ENCODE results near the gene PI4K2B.

Gene PI4K2B

DNA sequence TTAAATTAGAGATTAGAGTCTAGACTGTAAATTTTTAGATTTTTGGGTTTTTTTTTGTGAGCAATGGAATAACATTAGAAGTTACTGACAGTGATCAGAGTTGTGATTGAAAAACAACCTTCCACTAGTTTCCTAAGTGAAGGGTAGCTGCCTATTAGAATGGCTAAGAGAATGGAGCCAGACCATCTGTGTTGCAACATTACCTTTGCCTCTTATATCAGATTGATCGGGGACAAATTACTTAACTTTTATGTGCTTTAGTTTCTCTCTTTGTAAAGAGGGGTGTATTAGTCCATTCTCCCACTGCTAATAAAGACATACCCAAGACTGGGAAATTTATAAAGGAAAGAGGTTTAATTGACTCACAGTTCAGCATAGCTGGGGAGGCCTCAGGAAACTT lies 12.5 kb upstream of the PI4K2B start:
- no peak for TF ChIP-seq ZNF70 (CRISPR knock-in tag; IDR thresholded peaks at IDR 0.05)
- TF ChIP-seq ESRRG (CRISPR knock-in tag; IDR thresholded peaks at IDR 0.05): no peak
- TF ChIP-seq ZNF8 (CRISPR knock-in tag; IDR thresholded peaks at IDR 0.05): no peak
- TF ChIP-seq CREB5 (CRISPR knock-in tag; IDR thresholded peaks at IDR 0.05; ENCODE audit: low read depth): no peak
- no peak for TF ChIP-seq ZNF565 (CRISPR knock-in tag; conservative IDR thresholded peaks at IDR 0.05; ENCODE audit: low read depth)
- TF ChIP-seq CSDC2 (CRISPR knock-in tag; IDR thresholded peaks at IDR 0.05): no peak
- no peak for TF ChIP-seq ZC3H10 (CRISPR knock-in tag; IDR thresholded peaks at IDR 0.05)
- TF ChIP-seq TOX (CRISPR knock-in tag; IDR thresholded peaks at IDR 0.05; ENCODE audit: borderline replicate concordance): no peak
- no peak for TF ChIP-seq ZFP30 (CRISPR knock-in tag; IDR thresholded peaks at IDR 0.05)
- TF ChIP-seq, protein P1, sequence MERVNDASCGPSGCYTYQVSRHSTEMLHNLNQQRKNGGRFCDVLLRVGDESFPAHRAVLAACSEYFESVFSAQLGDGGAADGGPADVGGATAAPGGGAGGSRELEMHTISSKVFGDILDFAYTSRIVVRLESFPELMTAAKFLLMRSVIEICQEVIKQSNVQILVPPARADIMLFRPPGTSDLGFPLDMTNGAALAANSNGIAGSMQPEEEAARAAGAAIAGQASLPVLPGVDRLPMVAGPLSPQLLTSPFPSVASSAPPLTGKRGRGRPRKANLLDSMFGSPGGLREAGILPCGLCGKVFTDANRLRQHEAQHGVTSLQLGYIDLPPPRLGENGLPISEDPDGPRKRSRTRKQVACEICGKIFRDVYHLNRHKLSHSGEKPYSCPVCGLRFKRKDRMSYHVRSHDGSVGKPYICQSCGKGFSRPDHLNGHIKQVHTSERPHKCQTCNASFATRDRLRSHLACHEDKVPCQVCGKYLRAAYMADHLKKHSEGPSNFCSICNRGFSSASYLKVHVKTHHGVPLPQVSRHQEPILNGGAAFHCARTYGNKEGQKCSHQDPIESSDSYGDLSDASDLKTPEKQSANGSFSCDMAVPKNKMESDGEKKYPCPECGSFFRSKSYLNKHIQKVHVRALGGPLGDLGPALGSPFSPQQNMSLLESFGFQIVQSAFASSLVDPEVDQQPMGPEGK (CRISPR knock-in tag; IDR thresholded peaks at IDR 0.05; ENCODE audit: borderline replicate concordance): no peak
- no peak for TF ChIP-seq RARB (CRISPR knock-in tag; IDR thresholded peaks at IDR 0.05)
- no peak for TF ChIP-seq ARNTL (CRISPR knock-in tag; IDR thresholded peaks at IDR 0.05; ENCODE audit: borderline replicate concordance, low read depth)
- TF ChIP-seq, protein P2, sequence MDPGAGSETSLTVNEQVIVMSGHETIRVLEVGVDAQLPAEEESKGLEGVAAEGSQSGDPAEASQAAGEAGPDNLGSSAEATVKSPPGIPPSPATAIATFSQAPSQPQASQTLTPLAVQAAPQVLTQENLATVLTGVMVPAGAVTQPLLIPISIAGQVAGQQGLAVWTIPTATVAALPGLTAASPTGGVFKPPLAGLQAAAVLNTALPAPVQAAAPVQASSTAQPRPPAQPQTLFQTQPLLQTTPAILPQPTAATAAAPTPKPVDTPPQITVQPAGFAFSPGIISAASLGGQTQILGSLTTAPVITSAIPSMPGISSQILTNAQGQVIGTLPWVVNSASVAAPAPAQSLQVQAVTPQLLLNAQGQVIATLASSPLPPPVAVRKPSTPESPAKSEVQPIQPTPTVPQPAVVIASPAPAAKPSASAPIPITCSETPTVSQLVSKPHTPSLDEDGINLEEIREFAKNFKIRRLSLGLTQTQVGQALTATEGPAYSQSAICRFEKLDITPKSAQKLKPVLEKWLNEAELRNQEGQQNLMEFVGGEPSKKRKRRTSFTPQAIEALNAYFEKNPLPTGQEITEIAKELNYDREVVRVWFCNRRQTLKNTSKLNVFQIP (CRISPR knock-in tag; IDR thresholded peaks at IDR 0.05; ENCODE audit: borderline replicate concordance, low read depth): no peak
- no peak for TF ChIP-seq ISL1 (CRISPR knock-in tag; IDR thresholded peaks at IDR 0.05)
- no peak for TF ChIP-seq TSHZ2 (CRISPR knock-in tag; IDR thresholded peaks at IDR 0.05)
- TF ChIP-seq GLIS3 (CRISPR knock-in tag; IDR thresholded peaks at IDR 0.05): no peak
- TF ChIP-seq ZFP3 (CRISPR knock-in tag; IDR thresholded peaks at IDR 0.05): no peak
- TF ChIP-seq TCF4 (CRISPR knock-in tag; IDR thresholded peaks at IDR 0.05; ENCODE audit: borderline replicate concordance): no peak
- ATAC-seq: no peak

GRCh38 chr4:25223802-25224375 lies 9.9 kb upstream of the PI4K2B start:
- no peak for TF ChIP-seq OSR1 (CRISPR knock-in tag; IDR thresholded peaks at IDR 0.05)
- TF ChIP-seq ISL1 (CRISPR knock-in tag; IDR thresholded peaks at IDR 0.05): no peak
- no peak for TF ChIP-seq ZFP3 (CRISPR knock-in tag; IDR thresholded peaks at IDR 0.05)
- TF ChIP-seq TCF4 (CRISPR knock-in tag; IDR thresholded peaks at IDR 0.05; ENCODE audit: borderline replicate concordance): no peak
- no peak for TF ChIP-seq GLIS3 (CRISPR knock-in tag; IDR thresholded peaks at IDR 0.05)
- no peak for TF ChIP-seq ZNF565 (CRISPR knock-in tag; conservative IDR thresholded peaks at IDR 0.05; ENCODE audit: low read depth)
- no peak for ATAC-seq

DNA sequence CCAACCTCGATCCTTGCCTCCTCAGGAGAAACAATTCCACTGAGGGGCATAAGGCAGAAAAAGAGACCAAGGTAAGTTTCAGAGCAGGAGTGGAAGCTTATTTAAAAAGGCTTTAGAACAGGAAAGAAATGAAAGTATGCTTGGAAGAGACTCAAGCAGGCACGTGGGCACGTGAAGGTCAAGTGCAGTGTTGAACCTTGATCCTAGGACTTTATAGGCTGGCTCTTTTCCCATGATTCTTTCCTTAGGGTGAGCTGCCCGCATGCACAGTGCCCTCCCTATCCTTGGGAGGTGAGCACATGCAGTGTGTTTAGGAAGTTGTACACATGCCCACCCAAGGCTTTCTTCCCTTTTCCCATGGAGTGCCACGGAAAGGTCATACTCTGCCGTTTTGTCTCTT lies 4.0 kb upstream of the PI4K2B start:
- ATAC-seq: no peak
- TF ChIP-seq CSDC2 (CRISPR knock-in tag; IDR thresholded peaks at IDR 0.05) (no peak), TOX (CRISPR knock-in tag; IDR thresholded peaks at IDR 0.05; ENCODE audit: borderline replicate concordance) (no peak), ZNF8 (CRISPR knock-in tag; IDR thresholded peaks at IDR 0.05) (no peak), ISL1 (CRISPR knock-in tag; IDR thresholded peaks at IDR 0.05) (no peak), ARNTL (CRISPR knock-in tag; IDR thresholded peaks at IDR 0.05; ENCODE audit: borderline replicate concordance, low read depth) (no peak), BACH2 (CRISPR knock-in tag; IDR thresholded peaks at IDR 0.05; ENCODE audit: borderline replicate concordance) (no peak), CREB5 (CRISPR knock-in tag; IDR thresholded peaks at IDR 0.05; ENCODE audit: low read depth) (no peak), TSHZ2 (CRISPR knock-in tag; IDR thresholded peaks at IDR 0.05) (no peak), GLIS3 (CRISPR knock-in tag; IDR thresholded peaks at IDR 0.05) (no peak), RARB (CRISPR knock-in tag; IDR thresholded peaks at IDR 0.05) (no peak)
- TF ChIP-seq, protein P3, sequence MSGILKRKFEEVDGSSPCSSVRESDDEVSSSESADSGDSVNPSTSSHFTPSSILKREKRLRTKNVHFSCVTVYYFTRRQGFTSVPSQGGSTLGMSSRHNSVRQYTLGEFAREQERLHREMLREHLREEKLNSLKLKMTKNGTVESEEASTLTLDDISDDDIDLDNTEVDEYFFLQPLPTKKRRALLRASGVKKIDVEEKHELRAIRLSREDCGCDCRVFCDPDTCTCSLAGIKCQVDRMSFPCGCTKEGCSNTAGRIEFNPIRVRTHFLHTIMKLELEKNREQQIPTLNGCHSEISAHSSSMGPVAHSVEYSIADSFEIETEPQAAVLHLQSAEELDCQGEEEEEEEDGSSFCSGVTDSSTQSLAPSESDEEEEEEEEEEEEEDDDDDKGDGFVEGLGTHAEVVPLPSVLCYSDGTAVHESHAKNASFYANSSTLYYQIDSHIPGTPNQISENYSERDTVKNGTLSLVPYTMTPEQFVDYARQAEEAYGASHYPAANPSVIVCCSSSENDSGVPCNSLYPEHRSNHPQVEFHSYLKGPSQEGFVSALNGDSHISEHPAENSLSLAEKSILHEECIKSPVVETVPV (CRISPR knock-in tag; IDR thresholded peaks at IDR 0.05): no peak
- TF ChIP-seq, protein P2 (CRISPR knock-in tag; IDR thresholded peaks at IDR 0.05; ENCODE audit: borderline replicate concordance, low read depth): no peak
